Right atrium auricular region (tissue), 2 donors: ENCODE measurements around the gene HOXB3. TPM values are rescaled to one million over a fixed set of nuclear protein-coding genes. Genes with fewer than 3 reads are reported as not detected.

Experiments used
- DNase-seq: peaks from one replicate; pipeline ENCODE4 v3.0.0-alpha.2; 2019; ENCODE audit warnings: low spot score
- H3K27ac ChIP-seq, 2 donors: fragments of 200-600 bp; sonication (generic); 1 replicate in 1 of 2; 2 replicates in 1 of 2; pipeline ENCODE4 v1.5.1; 2016 to 2019
- H3K27me3 ChIP-seq, 2 donors: fragments of 200-600 bp; sonication (generic); one replicate each; pipeline versions ENCODE4 v1.5.1 to v1.6.0; 2017 to 2019
- H3K36me3 ChIP-seq: fragments of 200-600 bp; sonication (generic); one replicate; pipeline ENCODE4 v1.5.1; 2016
- H3K4me1 ChIP-seq, 2 donors: fragments of 200-600 bp; sonication (generic); one replicate each; pipeline versions ENCODE4 v1.5.1 to v1.6.0; 2017 to 2019
- H3K4me3 ChIP-seq, 2 donors: fragments of 200-600 bp; sonication (generic); 1 replicate in 1 of 2; 2 replicates in 1 of 2; pipeline ENCODE4 v1.5.1; 2017 to 2019; ENCODE audit warnings: mild to moderate bottlenecking in 1 of 2, moderate library complexity in 1 of 2
- H3K9me3 ChIP-seq, 2 donors: fragments of 200-600 bp; sonication (generic); one replicate each; pipeline ENCODE4 v1.5.1; 2019
- total RNA-seq, 2 donors: library from RNA; depleted of rRNA; stranded (reverse); fragments of >200 nt; gene quantifications; one replicate each; pipeline ENCODE4 v1.1.0, GENCODE V29; 2016
- TF ChIP-seq, protein P1 (sequence below), 2 donors: fragments of 200-600 bp; sonication (generic); IDR thresholded peaks; one replicate each; pipeline ENCODE4 v1.5.1; 2019; ENCODE audit warnings: antibody characterized with exemption in 2 of 2

The HOXB3 gene
- total RNA-seq, 2 donors from 2014 or later, result 0.82 to 1.2 TPM

DNA sequence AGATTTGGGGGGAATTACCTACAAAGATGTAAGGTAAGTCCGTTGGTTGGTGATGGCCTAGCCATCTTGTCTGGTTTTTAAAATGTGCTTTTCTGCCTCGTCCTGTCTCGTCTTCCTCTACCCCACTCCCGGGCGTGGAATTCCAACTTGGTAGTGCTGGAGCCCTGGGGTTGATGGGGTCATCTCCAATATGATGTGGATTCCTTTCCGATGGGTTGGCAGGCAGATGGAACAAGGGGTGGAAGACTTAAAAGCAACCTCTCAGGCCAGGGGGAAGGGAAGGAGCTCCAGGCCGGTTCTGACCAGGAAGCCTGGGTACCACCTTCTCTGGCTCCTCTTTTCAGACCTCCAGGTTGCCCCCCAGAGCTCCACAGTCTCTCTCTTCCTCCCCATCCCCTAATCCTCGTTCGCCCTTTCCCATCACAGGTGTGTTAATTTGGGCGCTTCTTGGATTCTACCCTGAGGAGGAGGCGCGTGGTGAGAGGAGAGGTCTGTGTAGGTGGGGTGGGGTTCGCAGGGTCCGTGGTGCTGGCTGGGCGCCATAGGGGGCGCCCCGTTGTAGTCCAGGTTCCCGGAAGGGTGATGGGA, 40.0 kb downstream of the HOXB3 start:
- H3K27ac ChIP-seq, result no peak overlapping the region
- H3K4me3 ChIP-seq, result no peak overlapping the region
- H3K36me3 ChIP-seq, result no peaks in the 10 kb centered on the region
- DNase-seq, result no peak
- no peaks in the 10 kb centered on the region for H3K9me3 ChIP-seq
- TF ChIP-seq, protein P1, sequence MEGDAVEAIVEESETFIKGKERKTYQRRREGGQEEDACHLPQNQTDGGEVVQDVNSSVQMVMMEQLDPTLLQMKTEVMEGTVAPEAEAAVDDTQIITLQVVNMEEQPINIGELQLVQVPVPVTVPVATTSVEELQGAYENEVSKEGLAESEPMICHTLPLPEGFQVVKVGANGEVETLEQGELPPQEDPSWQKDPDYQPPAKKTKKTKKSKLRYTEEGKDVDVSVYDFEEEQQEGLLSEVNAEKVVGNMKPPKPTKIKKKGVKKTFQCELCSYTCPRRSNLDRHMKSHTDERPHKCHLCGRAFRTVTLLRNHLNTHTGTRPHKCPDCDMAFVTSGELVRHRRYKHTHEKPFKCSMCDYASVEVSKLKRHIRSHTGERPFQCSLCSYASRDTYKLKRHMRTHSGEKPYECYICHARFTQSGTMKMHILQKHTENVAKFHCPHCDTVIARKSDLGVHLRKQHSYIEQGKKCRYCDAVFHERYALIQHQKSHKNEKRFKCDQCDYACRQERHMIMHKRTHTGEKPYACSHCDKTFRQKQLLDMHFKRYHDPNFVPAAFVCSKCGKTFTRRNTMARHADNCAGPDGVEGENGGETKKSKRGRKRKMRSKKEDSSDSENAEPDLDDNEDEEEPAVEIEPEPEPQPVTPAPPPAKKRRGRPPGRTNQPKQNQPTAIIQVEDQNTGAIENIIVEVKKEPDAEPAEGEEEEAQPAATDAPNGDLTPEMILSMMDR (IDR thresholded peaks at IDR 0.05), result no peak
- H3K4me1 ChIP-seq, result peaks cover 0 to 13% of the 10 kb centered on the region in 2 donors
- peaks cover 4 to 5% of the 10 kb centered on the region in 2 donors for H3K27me3 ChIP-seq

DNA sequence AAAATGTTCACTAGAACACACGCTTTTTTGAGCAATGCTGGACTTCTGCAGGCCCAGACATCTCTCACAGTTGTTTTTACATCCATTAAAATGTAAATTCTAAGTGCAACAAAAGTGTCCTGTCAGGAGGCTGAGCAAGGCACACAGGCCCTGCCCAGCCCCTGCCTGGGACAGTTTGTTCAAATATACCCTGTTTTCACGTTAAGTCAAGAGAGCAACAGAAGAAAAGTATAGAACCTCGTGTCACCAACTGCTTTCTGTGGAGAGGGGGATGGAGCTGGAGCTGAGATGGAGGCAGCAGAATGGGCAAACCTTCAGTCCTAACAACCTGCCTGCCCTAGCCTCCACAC, 40.8 kb downstream of the HOXB3 start:
- Histone ChIP-seq H3K9me3 (no peaks in the 10 kb centered on the region), H3K4me1 (peaks cover 0 to 14% of the 10 kb centered on the region in 2 donors), H3K36me3 (no peaks in the 10 kb centered on the region), H3K27ac (no peak overlapping the region), H3K27me3 (peaks cover 4 to 8% of the 10 kb centered on the region in 2 donors), H3K4me3 (no peak overlapping the region)
- DNase-seq, result no peak
- TF ChIP-seq, protein P1 (IDR thresholded peaks at IDR 0.05), result no peak

DNA sequence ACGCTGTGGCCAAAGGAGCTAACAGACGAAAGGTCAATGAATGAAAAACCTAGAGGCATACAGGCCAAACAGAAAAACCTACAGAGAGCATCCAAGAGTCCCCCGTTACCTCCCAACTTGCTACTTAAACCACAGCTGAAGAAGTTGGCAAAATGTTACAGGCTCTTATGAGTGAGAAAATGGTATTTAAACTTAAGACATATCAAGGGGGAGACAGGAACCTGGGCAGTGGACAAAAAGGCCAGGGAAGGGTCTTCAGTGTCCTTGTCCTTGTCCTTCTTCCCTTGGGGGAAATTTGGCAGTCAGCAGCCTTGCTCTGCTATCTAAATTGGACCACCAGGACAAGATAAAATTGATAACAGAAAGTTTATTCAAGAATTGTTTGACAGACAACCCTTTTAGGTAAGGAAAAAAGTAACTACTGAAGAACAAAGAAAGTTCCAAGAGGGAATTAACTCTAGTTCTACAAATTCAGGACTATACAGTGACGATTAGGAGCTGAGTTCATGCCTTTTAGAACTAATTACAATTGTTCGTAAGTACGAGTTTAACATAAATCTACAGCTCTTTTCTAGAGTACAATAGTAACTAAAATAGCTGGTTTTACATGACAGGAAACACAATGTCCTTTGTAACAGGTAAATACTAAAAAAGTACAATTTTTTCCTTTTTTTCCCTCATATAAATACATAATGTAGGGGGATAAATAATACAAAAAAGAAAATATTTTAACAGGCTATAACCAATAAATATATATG, 41.3 kb downstream of the HOXB3 start:
- Histone ChIP-seq H3K9me3 (no peaks in the 10 kb centered on the region), H3K27ac (peak overlapping the region in 1 of 2 donors; percentile 90), H3K36me3 (no peaks in the 10 kb centered on the region), H3K4me1 (peaks cover 0 to 12% of the 10 kb centered on the region in 2 donors), H3K4me3 (peak overlapping the region in 1 of 2 donors; percentile 30), H3K27me3 (peaks cover 4 to 6% of the 10 kb centered on the region in 2 donors)
- TF ChIP-seq, protein P1 (IDR thresholded peaks at IDR 0.05), result no peak
- no peak for DNase-seq

DNA sequence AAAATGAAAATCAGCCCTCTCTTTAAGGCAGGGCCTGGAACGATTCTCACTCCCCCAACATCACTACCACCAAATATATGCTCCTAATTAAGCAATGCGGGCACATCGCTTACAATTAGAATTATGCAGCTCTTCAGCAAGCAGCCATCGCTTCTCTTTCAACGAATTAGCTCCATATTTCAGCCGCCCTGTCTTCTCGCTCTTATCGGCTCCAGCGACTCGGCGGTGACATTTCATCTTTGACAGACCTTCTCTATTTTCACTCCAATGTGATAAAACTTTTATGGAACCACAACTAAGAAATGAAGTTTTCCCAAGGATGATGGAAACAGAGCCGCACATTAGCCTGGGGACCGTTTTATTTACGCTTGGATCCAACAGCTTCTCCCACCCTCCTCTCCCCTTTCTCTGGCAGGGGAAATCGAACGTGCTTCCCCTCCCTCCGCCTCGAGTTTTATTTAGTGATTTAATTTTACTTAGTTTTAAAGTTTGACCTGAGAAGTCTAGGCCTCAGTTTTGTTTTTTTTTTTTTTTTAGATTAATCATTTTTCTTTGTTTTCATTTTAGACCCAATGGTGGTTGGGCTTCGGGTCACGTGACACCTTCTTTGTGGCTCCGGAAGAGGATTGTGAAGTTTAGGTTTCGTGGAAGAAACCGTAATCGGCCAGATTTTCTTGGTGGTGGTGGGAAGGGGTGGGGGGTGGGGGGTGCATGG, 42.1 kb downstream of the HOXB3 start:
- peaks cover 0 to 19% of the 10 kb centered on the region in 2 donors for H3K4me1 ChIP-seq

DNA sequence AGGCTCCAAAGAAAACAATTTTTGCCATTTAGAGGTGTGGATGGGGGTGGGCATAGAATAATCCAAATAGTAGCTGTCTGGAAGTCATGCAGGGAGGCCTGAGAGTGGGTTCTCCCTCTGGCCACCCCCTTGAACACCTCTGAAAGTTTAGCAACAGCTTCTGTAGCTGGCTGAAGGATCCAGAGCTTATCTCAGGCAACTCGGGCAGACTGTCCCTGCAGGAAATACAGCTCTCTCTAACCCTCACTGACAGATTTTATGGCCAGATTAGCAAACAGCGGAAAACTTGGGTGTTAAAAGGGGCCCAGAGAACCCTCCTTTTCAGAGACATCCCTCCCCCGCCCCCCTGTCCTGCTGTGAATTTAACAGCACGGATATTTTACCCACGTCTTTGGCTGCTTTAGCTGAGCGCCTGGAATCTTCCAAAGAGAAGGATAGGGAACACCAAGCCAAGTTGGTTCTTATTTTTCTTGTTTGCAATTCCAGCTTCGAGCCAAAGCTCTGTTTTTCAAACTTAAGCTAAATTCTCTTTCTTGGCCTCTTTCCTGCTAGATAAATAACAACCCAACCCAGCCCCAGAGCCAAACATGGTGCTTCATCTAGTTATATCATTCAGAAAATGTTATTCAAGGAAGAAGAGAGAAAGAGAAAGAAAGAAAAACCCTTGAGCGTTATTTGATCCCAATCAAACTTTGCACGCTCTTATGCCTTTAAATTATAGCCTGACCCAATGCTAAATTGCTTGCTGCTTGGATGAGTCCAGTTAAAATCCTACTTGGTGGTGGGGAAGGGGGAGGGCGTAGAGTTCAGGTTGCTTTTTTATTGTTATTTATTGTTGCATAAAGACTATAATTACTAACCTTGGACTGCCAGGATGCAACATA, 42.9 kb downstream of the HOXB3 start:
- peak overlapping the region in 1 of 2 donors; percentile 30 for H3K4me3 ChIP-seq
- TF ChIP-seq, protein P1 (IDR thresholded peaks at IDR 0.05), result no peak
- H3K4me1 ChIP-seq, result peaks cover 0 to 23% of the 10 kb centered on the region in 2 donors
- H3K36me3 ChIP-seq, result no peaks in the 10 kb centered on the region
- H3K27ac ChIP-seq, result peak overlapping the region; percentile 83 to 90
- H3K27me3 ChIP-seq, result peaks cover 4 to 10% of the 10 kb centered on the region in 2 donors
- no peaks in the 10 kb centered on the region for H3K9me3 ChIP-seq
- DNase-seq, result no peak

More for the DNA sequence above, 42.1 kb downstream of the HOXB3 start:
- peaks cover 4 to 9% of the 10 kb centered on the region in 2 donors for H3K27me3 ChIP-seq
- peak overlapping the region; percentile 83 to 90 for H3K27ac ChIP-seq
- peak overlapping the region in 1 of 2 donors; percentile 30 for H3K4me3 ChIP-seq
- H3K9me3 ChIP-seq, result no peaks in the 10 kb centered on the region
- TF ChIP-seq, protein P1 (IDR thresholded peaks at IDR 0.05), result no peak
- peak; percentile 73 for DNase-seq
- no peaks in the 10 kb centered on the region for H3K36me3 ChIP-seq
